GM12874 (cell line): ENCODE data around the gene SLC35F3.

Experiments
- CTCF ChIP-seq: IDR thresholded peaks from 2 replicates; pipeline ENCODE4 v1.5.1; 2011; ENCODE audit warnings: low read depth, mild to moderate bottlenecking, control low read depth, low read length, moderate library complexity; ENCODE audit not compliant: insufficient read depth

Gene SLC35F3

GRCh38 chr1:233897325-233898162 is 6.9 kb upstream of the SLC35F3 start:
- TF ChIP-seq CTCF = no peak

GRCh38 chr1:233901495-233901894 is 3.0 kb upstream of the SLC35F3 start:
- no peak for TF ChIP-seq CTCF

GRCh38 chr1:233905416-233906051 is 1.1 kb downstream of the SLC35F3 start:
- TF ChIP-seq CTCF = no peak

- no peak for TF ChIP-seq CTCF
Measured at GRCh38 chr1:233907151-233907550, 2.7 kb downstream of the SLC35F3 start.

GRCh38 chr1:233908092-233908491 is 3.6 kb downstream of the SLC35F3 start:
- no peak for TF ChIP-seq CTCF

GRCh38 chr1:233909195-233909594 is 4.7 kb downstream of the SLC35F3 start:
- no peak for TF ChIP-seq CTCF

- no peak for TF ChIP-seq CTCF
Measured at GRCh38 chr1:233912447-233912846, 8.0 kb downstream of the SLC35F3 start.
